ENCODE results near the gene CRTC2. TPM values are rescaled to one million over a fixed set of nuclear protein-coding genes. Genes with fewer than 3 reads are reported as not detected.
A peak's percentile ranks its signal among the peaks of the same experiment; 100 is the strongest.

Gene CRTC2
- total and polyA plus RNA-seq, 9 of the 15 experiments (the other 6 are each of a cell fraction or from before 2014, with no cell fraction given) = 2.7 to 26.4 (median 10.2) TPM

DNA sequence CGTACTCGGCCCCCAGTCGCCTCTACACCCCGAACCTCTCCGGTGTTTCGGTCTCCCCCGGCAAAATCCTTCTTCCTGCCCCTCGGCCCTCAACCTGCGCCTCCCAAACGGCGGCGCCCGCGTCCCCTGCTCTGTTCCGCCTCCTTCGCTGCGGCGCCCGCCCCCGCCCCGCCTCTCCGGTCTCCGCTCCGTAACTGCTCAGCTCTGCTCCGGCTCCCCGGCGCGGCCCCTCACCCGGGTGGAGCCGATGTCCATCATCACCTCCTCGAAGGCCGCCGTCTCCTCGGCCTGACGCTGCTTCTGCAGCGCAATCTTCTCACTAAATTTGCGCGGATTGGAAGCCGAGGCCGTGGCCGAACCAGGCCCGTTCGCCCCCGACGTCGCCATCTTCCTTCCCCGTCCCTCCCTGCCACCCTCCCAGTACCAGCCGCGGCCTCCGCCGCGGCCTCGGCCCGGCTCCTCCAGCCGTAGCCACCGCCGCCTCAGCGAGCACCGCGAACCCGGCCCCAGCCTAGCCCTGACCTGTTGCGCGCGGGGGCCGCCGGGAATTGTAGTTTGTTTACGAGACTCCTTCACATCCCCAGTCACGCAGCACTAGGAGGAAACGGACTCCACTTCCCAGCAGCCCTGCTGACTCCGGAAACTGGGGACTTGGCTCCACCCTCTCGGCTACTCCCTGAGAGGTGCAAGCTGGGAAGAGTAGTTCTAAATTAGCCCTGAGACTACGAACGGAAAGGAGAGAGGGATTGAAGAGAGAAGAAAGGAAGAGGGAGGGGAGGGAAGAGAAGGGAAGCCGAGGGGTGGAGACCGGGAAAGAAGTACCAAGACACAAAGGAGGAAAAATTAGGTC is at the start of gene CRTC2 (continued):
- TF ChIP-seq, protein P1, sequence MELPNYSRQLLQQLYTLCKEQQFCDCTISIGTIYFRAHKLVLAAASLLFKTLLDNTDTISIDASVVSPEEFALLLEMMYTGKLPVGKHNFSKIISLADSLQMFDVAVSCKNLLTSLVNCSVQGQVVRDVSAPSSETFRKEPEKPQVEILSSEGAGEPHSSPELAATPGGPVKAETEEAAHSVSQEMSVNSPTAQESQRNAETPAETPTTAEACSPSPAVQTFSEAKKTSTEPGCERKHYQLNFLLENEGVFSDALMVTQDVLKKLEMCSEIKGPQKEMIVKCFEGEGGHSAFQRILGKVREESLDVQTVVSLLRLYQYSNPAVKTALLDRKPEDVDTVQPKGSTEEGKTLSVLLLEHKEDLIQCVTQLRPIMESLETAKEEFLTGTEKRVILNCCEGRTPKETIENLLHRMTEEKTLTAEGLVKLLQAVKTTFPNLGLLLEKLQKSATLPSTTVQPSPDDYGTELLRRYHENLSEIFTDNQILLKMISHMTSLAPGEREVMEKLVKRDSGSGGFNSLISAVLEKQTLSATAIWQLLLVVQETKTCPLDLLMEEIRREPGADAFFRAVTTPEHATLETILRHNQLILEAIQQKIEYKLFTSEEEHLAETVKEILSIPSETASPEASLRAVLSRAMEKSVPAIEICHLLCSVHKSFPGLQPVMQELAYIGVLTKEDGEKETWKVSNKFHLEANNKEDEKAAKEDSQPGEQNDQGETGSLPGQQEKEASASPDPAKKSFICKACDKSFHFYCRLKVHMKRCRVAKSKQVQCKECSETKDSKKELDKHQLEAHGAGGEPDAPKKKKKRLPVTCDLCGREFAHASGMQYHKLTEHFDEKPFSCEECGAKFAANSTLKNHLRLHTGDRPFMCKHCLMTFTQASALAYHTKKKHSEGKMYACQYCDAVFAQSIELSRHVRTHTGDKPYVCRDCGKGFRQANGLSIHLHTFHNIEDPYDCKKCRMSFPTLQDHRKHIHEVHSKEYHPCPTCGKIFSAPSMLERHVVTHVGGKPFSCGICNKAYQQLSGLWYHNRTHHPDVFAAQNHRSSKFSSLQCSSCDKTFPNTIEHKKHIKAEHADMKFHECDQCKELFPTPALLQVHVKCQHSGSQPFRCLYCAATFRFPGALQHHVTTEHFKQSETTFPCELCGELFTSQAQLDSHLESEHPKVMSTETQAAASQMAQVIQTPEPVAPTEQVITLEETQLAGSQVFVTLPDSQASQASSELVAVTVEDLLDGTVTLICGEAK (IDR thresholded peaks at IDR 0.05) = peak; percentile 96
- TF ChIP-seq, protein P1 (CRISPR knock-in tag; IDR thresholded peaks at IDR 0.05) = no peak
- TF ChIP-seq ERF (CRISPR knock-in tag; IDR thresholded peaks at IDR 0.05) (0 out of 2 replicates have a peak, but pooled peaks have one; percentile 62), SAP30 (IDR thresholded peaks at IDR 0.05; ENCODE audit: borderline replicate concordance, insufficient read depth, low read depth, low read length, poor library complexity, severe bottlenecking) (peak; percentile 69), POLR2G (IDR thresholded peaks at IDR 0.05; ENCODE audit: low read depth, low read length) (peak; percentile 89), ZNF384 (IDR thresholded peaks at IDR 0.05; ENCODE audit: low read depth, low read length) (no peak; the same call in 1 of the 2 replicates), ZNF232 (CRISPR knock-in tag; IDR thresholded peaks at IDR 0.05) (0 out of 2 replicates have a peak, but pooled peaks have one; percentile 22)
- TF ChIP-seq, protein P2, sequence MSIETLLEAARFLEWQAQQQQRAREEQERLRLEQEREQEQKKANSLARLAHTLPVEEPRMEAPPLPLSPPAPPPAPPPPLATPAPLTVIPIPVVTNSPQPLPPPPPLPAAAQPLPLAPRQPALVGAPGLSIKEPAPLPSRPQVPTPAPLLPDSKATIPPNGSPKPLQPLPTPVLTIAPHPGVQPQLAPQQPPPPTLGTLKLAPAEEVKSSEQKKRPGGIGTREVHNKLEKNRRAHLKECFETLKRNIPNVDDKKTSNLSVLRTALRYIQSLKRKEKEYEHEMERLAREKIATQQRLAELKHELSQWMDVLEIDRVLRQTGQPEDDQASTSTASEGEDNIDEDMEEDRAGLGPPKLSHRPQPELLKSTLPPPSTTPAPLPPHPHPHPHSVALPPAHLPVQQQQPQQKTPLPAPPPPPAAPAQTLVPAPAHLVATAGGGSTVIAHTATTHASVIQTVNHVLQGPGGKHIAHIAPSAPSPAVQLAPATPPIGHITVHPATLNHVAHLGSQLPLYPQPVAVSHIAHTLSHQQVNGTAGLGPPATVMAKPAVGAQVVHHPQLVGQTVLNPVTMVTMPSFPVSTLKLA (conservative IDR thresholded peaks at IDR 0.05) = peak; percentile 83 to 89; a peak in 3 of 4 replicates
- TF ChIP-seq, protein P3, sequence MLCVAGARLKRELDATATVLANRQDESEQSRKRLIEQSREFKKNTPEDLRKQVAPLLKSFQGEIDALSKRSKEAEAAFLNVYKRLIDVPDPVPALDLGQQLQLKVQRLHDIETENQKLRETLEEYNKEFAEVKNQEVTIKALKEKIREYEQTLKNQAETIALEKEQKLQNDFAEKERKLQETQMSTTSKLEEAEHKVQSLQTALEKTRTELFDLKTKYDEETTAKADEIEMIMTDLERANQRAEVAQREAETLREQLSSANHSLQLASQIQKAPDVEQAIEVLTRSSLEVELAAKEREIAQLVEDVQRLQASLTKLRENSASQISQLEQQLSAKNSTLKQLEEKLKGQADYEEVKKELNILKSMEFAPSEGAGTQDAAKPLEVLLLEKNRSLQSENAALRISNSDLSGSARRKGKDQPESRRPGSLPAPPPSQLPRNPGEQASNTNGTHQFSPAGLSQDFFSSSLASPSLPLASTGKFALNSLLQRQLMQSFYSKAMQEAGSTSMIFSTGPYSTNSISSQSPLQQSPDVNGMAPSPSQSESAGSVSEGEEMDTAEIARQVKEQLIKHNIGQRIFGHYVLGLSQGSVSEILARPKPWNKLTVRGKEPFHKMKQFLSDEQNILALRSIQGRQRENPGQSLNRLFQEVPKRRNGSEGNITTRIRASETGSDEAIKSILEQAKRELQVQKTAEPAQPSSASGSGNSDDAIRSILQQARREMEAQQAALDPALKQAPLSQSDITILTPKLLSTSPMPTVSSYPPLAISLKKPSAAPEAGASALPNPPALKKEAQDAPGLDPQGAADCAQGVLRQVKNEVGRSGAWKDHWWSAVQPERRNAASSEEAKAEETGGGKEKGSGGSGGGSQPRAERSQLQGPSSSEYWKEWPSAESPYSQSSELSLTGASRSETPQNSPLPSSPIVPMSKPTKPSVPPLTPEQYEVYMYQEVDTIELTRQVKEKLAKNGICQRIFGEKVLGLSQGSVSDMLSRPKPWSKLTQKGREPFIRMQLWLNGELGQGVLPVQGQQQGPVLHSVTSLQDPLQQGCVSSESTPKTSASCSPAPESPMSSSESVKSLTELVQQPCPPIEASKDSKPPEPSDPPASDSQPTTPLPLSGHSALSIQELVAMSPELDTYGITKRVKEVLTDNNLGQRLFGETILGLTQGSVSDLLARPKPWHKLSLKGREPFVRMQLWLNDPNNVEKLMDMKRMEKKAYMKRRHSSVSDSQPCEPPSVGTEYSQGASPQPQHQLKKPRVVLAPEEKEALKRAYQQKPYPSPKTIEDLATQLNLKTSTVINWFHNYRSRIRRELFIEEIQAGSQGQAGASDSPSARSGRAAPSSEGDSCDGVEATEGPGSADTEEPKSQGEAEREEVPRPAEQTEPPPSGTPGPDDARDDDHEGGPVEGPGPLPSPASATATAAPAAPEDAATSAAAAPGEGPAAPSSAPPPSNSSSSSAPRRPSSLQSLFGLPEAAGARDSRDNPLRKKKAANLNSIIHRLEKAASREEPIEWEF (CRISPR knock-in tag; IDR thresholded peaks at IDR 0.05) = no peak

All from K562 (cell line).